K562 (cell line): ENCODE measurements around the gene TSPAN14. TPM values are rescaled to one million over a fixed set of nuclear protein-coding genes. Genes with fewer than 3 reads are reported as not detected.

Experiments used
- ATAC-seq: fragments of 200-7000 bp; cut with Tn5 transposase; 3 replicates; pipeline ENCODE4 v1.9.1; 2020; ENCODE audit warnings: moderate library complexity
- BruUV-seq: library from RNA; stranded (reverse); fragments of 400-500 nt; replicated peaks from 2 replicates; lab custom pipeline; 2021; lab: Mats Ljungman, UMichigan
- CTCF ChIA-PET: fragments of 300-600 bp; formaldehyde crosslinking; extraction: SDS; loops from one replicate; lab custom pipeline; 2021; ENCODE audit warnings: low intra/inter-chr PET ratio; lab: Yijun Ruan, JAX
- POLR2A ChIA-PET: fragments of 300-600, 350-650 bp; sonication (Branson Sonifier 250); formaldehyde crosslinking; extraction: SDS; loops from one replicate; lab custom pipeline; 2021; ENCODE audit warnings: antibody characterized with exemption, inconsistent platforms; lab: Yijun Ruan, JAX
- DNase-seq, 4 experiments: peaks; one replicate each; pipeline versions ENCODE4 v3.0.0 to v3.0.0-alpha.2; 2011 to 2018; ENCODE audit warnings: low spot score in 3 of 4, mixed read lengths in 3 of 4; ENCODE audit errors: extremely low read depth in 1 of 4
- FAIRE-seq: peaks from 2 replicates; lab custom pipeline; 2011; peaks lifted over from hg19 to GRCh38; lab: Jason Lieb, UNC
- H2AFZ ChIP-seq: 2 replicates; pipeline ENCODE4 v1.6.0; 2011; ENCODE audit warnings: low read depth, low read length, control low read depth, inconsistent platforms
- H3K27ac ChIP-seq: fragments of 200-600 bp; 3 replicates; pipeline ENCODE4 v1.8.0; 2011; ENCODE audit warnings: low read depth, mild to moderate bottlenecking, control low read depth, inconsistent platforms, low read length, moderate library complexity, mixed read lengths; ENCODE audit errors: extremely low read depth
- H3K27me3 ChIP-seq, 2 experiments: fragments of 300-600 bp in 1 of 2; 2 replicates in 1 of 2; 3 replicates in 1 of 2; pipeline versions ENCODE4 v1.6.0 to v1.8.0; 2011; ENCODE audit warnings: inconsistent platforms in 2 of 2, low read length in 2 of 2, mild to moderate bottlenecking in 1 of 2, mixed read lengths in 1 of 2, moderate library complexity in 1 of 2; ENCODE audit not compliant: control insufficient read depth in 2 of 2, insufficient read depth in 2 of 2
- H3K36me3 ChIP-seq: fragments of 300-600 bp; 3 replicates; pipeline ENCODE4 v1.8.0; 2011; ENCODE audit warnings: mild to moderate bottlenecking, low read length, inconsistent platforms; ENCODE audit not compliant: control insufficient read depth, insufficient read depth
- H3K4me1 ChIP-seq, 2 experiments: fragments of 200-600 bp in 1 of 2; replicated peaks in 1 of 2; 2 replicates in 1 of 2; 3 replicates in 1 of 2; pipeline versions ENCODE4 v1.5.1 to v1.8.0; 2011; ENCODE audit warnings: inconsistent platforms in 2 of 2, low read length in 2 of 2, mild to moderate bottlenecking in 1 of 2, mixed read lengths in 1 of 2, moderate library complexity in 1 of 2; ENCODE audit not compliant: control insufficient read depth in 2 of 2, insufficient read depth in 2 of 2
- H3K4me2 ChIP-seq: 2 replicates; pipeline ENCODE4 v1.6.1; 2011; ENCODE audit warnings: low read length, control low read depth, inconsistent platforms, mixed read lengths; ENCODE audit not compliant: insufficient read depth
- H3K4me3 ChIP-seq: fragments of 200-600 bp; sonication (generic), shearing (Covaris generic); 2 replicates; pipeline ENCODE4 v1.5.1; 2016; ENCODE audit warnings: control low read depth, inconsistent platforms
- H3K79me2 ChIP-seq: fragments of 200-600 bp; 3 replicates; pipeline ENCODE4 v1.8.0; 2011; ENCODE audit warnings: low read length, inconsistent platforms; ENCODE audit not compliant: control insufficient read depth, insufficient read depth
- H3K9ac ChIP-seq, 2 experiments: 2 replicates each; pipeline versions ENCODE4 v1.6.0 to v1.6.1; 2011; ENCODE audit warnings: low read depth in 2 of 2, low read length in 2 of 2, control low read depth in 1 of 2, inconsistent platforms in 1 of 2, mild to moderate bottlenecking in 1 of 2, mixed read lengths in 1 of 2; ENCODE audit not compliant: insufficient read depth in 1 of 2
- H3K9me1 ChIP-seq: one replicate; pipeline ENCODE4 v1.6.0; 2011; ENCODE audit warnings: inconsistent platforms, mild to moderate bottlenecking, low read length, moderate library complexity; ENCODE audit not compliant: control insufficient read depth, insufficient read depth
- H3K9me3 ChIP-seq: replicated peaks from 2 replicates; pipeline ENCODE4 v1.5.1; 2011; ENCODE audit warnings: low read depth, low read length, inconsistent platforms; ENCODE audit not compliant: control insufficient read depth, insufficient read depth
- H4K20me1 ChIP-seq: replicated peaks from 2 replicates; pipeline ENCODE4 v1.6.1; 2011; ENCODE audit warnings: low read length, inconsistent platforms, mixed read lengths; ENCODE audit not compliant: control insufficient read depth, insufficient read depth
- ASH1L ChIP-seq: fragments of 450-650 bp; IDR thresholded peaks from 2 replicates; pipeline ENCODE4 v1.6.1; 2018; ENCODE audit warnings: borderline replicate concordance, mild to moderate bottlenecking, low read depth; ENCODE audit not compliant: partially characterized antibody
- CREB3L1 ChIP-seq: fragments of 450-650 bp; IDR thresholded peaks from 2 replicates; pipeline ENCODE4 v1.6.1; 2014; ENCODE audit warnings: low read depth, mild to moderate bottlenecking, moderate library complexity, borderline replicate concordance
- CXXC5 ChIP-seq: fragments of 250-450 bp; sonication (Bioruptor Pico); IDR thresholded peaks from 2 replicates; pipeline ENCODE4 v1.8.0; 2022; ENCODE audit warnings: inconsistent platforms, mild to moderate bottlenecking, moderate library complexity
- ELF4 ChIP-seq: fragments of 450-650 bp; formaldehyde crosslinking; IDR thresholded peaks from 2 replicates; pipeline ENCODE4 v1.4.0; 2022; ENCODE audit warnings: missing genetic modification characterization
- EWSR1 ChIP-seq: fragments of 450-650 bp; IDR thresholded peaks from 2 replicates; pipeline ENCODE4 v1.6.1; 2018; ENCODE audit warnings: borderline replicate concordance, mild to moderate bottlenecking, low read depth, moderate library complexity; ENCODE audit not compliant: partially characterized antibody
- FOXP1 ChIP-seq: sonication (generic); formaldehyde crosslinking; IDR thresholded peaks from 2 replicates; pipeline ENCODE4 v1.8.0; 2022; ENCODE audit warnings: mild to moderate bottlenecking, missing genetic modification reagents
- NEUROD1 ChIP-seq: fragments of 150-350 bp; IDR thresholded peaks from 2 replicates; pipeline ENCODE4 v1.6.1; 2014; ENCODE audit warnings: borderline replicate concordance, low read length, low read depth; ENCODE audit not compliant: partially characterized antibody
- PRDM10 ChIP-seq: fragments of 450-650 bp; IDR thresholded peaks from 2 replicates; pipeline ENCODE4 v1.6.1; 2018; ENCODE audit not compliant: partially characterized antibody
- SMARCC2 ChIP-seq: fragments of 450-650 bp; IDR thresholded peaks from 2 replicates; pipeline ENCODE4 v1.6.1; 2017; ENCODE audit warnings: antibody characterized with exemption, moderate library complexity, mild to moderate bottlenecking, low read depth
- ZNF274 ChIP-seq: IDR thresholded peaks from 2 replicates; pipeline ENCODE4 v1.6.1; 2011; ENCODE audit warnings: low read depth, mild to moderate bottlenecking, low read length, moderate library complexity, borderline replicate concordance
- WGBS: fragments of 100-300 bp; shearing (Covaris generic); methylation state at CpG from one replicate; pipeline ENCODE4 v1.1.6; 2016; ENCODE audit warnings: low coverage, mixed read lengths; ENCODE audit not compliant: insufficient coverage; ENCODE audit errors: missing lambda C conversion rate; 5-methylcytosine and 5-hydroxymethylcytosine counted together
- in situ Hi-C: fragments of 300-500 bp; cut with MboI; formaldehyde crosslinking; loops from 4 replicates; pipeline ENCODE4 v1.15.0; 2018; ENCODE audit warnings: inconsistent platforms, mixed read lengths
- intact Hi-C: fragments of 100-400 bp; cut with micrococcal nuclease; formaldehyde crosslinking; loops from 2 replicates; pipeline ENCODE4 v1.14.2; 2022
- polyA plus RNA-seq, 8 experiments: library from polyadenylated mRNA; depleted of rRNA in 4 of 8; stranded (reverse) in 5 of 8; unstranded in 3 of 8; fragments of >200 nt; fragmentation: Nextera tagmentation in 2 of 8; fragmentation: Illumina TruSeq in 1 of 8; extraction: Ambion mirVana in 2 of 8; extraction: Trizol in 1 of 8; gene quantifications; 2 replicates each; pipeline versions ENCODE4 v1.2.1 to v1.2.3, GENCODE V29; 2011 to 2014; ENCODE audit warnings: inconsistent platforms in 1 of 8, missing spikeins in 1 of 8
- total RNA-seq, 7 experiments: library from RNA; depleted of rRNA in 6 of 7; stranded (reverse); fragments of >200 nt in 6 of 7; fragmentation: Illumina TruSeq in 2 of 7; extraction: Trizol in 2 of 7; gene quantifications; 2 replicates each; pipeline versions ENCODE4 v1.2.1 to v1.2.3, GENCODE V29; 2011 to 2021; ENCODE audit warnings: low replicate concordance in 1 of 7
- TF ChIP-seq, protein P1 (sequence below): fragments of 450-650 bp; formaldehyde crosslinking; IDR thresholded peaks from 2 replicates; pipeline ENCODE4 v1.4.0; 2022; ENCODE audit warnings: missing genetic modification characterization
- TF ChIP-seq, protein P2 (sequence below): sonication (generic); formaldehyde crosslinking; IDR thresholded peaks from 2 replicates; pipeline ENCODE4 v1.8.1; 2023; ENCODE audit warnings: mild to moderate bottlenecking, missing genetic modification reagents, moderate library complexity

Gene TSPAN14
- total and polyA plus RNA-seq, 9 of the 15 experiments (the other 6 are each of a cell fraction or from before 2014, with no cell fraction given) = 5.8 to 92.9 (median 23.3) TPM

DNA sequence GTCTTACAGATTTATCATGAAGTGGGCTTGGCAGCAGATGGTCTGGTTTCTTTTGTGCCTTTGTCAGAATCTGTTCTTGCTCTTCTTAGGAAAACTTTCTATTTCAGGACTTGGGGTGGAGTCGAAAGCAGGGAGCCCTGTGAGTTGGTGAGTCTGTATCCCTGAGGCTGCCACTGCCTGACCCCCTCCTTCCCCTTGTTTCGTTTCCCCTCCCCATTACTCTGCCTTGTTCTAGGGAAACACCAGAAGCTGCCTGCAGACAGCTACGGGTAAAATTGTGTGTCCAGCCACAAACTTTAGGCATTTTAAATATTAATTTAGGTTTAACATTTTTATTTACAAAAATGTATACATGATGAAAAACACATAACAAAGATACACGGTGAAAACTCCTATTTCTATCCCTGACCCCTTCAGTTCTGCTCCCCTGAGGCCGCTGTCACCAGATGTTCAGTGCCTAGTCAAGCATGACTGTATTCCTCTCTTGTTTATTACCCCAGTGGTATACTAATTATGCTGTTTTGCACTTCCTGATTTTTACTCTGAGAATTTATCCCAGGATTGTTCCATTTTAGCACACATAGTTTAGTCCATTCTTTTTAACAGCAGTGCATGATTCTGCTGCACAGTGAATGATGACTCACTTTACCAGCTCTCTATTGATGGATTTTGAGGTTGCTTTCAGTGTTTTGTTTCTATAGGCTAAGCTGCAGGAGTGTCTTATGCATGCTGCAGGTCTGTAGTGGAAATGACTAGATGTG is 9.1 kb downstream of the TSPAN14 start:
- no peaks in the 10 kb centered on the region for H3K27me3 ChIP-seq
- H3K4me3 ChIP-seq = no peak overlapping the region
- no peak for FAIRE-seq
- ChIA-PET POLR2A (interaction anchor here (2.7 kb wide), 1 partner anchor 35 kb away, joined by 9 read pairs; no protein-coding TSS in a partner anchor), CTCF (no interaction called here)
- peaks cover 72 to 97% of the 10 kb centered on the region in 2 experiments for H3K4me1 ChIP-seq
- BruUV-seq = no TSS peak
- H3K79me2 ChIP-seq = peaks cover 100% of the 10 kb centered on the region
- no peak overlapping the region; the same call in 2 of the 3 replicates for H3K27ac ChIP-seq
- 51% methylated on average over 5 of the region's 5 CpGs for WGBS
- H3K9me1 ChIP-seq = peaks cover 3% of the 10 kb centered on the region
- DNase-seq = no peak
- no peak overlapping the region for H2AFZ ChIP-seq
- H3K4me2 ChIP-seq = no peak overlapping the region
- no peaks in the 10 kb centered on the region for H3K9me3 ChIP-seq
- H3K9ac ChIP-seq = peak overlapping the region in 1 of 2 experiments; percentile 36; a peak in 1 of 4 replicates
- intact Hi-C loops = no loop called here
- in situ Hi-C loops = no loop called here
- peaks cover 38% of the 10 kb centered on the region; the same call in 2 of the 3 replicates for H3K36me3 ChIP-seq
- ATAC-seq = no peak
- peaks cover 17% of the 10 kb centered on the region for H4K20me1 ChIP-seq
- TF ChIP-seq FOXP1 (CRISPR knock-in tag) = no peak
- no peak for TF ChIP-seq ZNF274
- TF ChIP-seq NEUROD1 = no peak
- TF ChIP-seq CXXC5 (CRISPR knock-in tag) = no peak
- TF ChIP-seq SMARCC2 = no peak
- TF ChIP-seq ELF4 (CRISPR knock-in tag) = no peak
- no peak for TF ChIP-seq EWSR1
- no peak for TF ChIP-seq ASH1L
- TF ChIP-seq, protein P1, sequence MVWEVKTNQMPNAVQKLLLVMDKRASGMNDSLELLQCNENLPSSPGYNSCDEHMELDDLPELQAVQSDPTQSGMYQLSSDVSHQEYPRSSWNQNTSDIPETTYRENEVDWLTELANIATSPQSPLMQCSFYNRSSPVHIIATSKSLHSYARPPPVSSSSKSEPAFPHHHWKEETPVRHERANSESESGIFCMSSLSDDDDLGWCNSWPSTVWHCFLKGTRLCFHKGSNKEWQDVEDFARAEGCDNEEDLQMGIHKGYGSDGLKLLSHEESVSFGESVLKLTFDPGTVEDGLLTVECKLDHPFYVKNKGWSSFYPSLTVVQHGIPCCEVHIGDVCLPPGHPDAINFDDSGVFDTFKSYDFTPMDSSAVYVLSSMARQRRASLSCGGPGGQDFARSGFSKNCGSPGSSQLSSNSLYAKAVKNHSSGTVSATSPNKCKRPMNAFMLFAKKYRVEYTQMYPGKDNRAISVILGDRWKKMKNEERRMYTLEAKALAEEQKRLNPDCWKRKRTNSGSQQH (CRISPR knock-in tag) = no peak
- TF ChIP-seq CREB3L1 = no peak
- TF ChIP-seq, protein P2, sequence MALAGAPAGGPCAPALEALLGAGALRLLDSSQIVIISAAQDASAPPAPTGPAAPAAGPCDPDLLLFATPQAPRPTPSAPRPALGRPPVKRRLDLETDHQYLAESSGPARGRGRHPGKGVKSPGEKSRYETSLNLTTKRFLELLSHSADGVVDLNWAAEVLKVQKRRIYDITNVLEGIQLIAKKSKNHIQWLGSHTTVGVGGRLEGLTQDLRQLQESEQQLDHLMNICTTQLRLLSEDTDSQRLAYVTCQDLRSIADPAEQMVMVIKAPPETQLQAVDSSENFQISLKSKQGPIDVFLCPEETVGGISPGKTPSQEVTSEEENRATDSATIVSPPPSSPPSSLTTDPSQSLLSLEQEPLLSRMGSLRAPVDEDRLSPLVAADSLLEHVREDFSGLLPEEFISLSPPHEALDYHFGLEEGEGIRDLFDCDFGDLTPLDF (CRISPR knock-in tag) = no peak
- TF ChIP-seq PRDM10 = peak; percentile 91
